ENCODE results near the gene DDO. TPM values are rescaled to one million over a fixed set of nuclear protein-coding genes. Genes with fewer than 3 reads are reported as not detected.

Gene DDO
- polyA plus RNA-seq, 1 experiment, result 0.68 TPM

- CTCF ChIA-PET, result interaction anchor here (0.5 to 5.6 kb wide), 3 partner anchors 94 to 340 kb away, joined by 3 to 34 read pairs (median 6); no protein-coding TSS in a partner anchor
- H3K27me3 ChIP-seq (ENCODE audit: control insufficient read depth, insufficient read depth, low read length), result peaks cover 6% of the 10 kb centered on the region
- POLR2A ChIA-PET, result no interaction called here
- DNase-seq (ENCODE audit: low read depth, low spot score), result no peak
- no peak overlapping the region for H3K27ac ChIP-seq (ENCODE audit: low read depth, low read length)
- H3K9me3 ChIP-seq (ENCODE audit: control insufficient read depth, insufficient read depth, low read length), result no peaks in the 10 kb centered on the region
- no peak overlapping the region for H3K4me3 ChIP-seq (ENCODE audit: low read depth, low read length)
- TF ChIP-seq CTCF (IDR thresholded peaks at IDR 0.05; ENCODE audit: low read depth, low read length), result no peak
These were observed 21.0 kb downstream of the DDO start for GRCh38 chr6:110394409-110394808.

GRCh38 chr6:110392727-110393126 lies 22.6 kb downstream of the DDO start:
- POLR2A ChIA-PET, result no interaction called here
- Histone ChIP-seq H3K4me3 (ENCODE audit: low read depth, low read length) (no peak overlapping the region), H3K27me3 (ENCODE audit: control insufficient read depth, insufficient read depth, low read length) (peaks cover 8% of the 10 kb centered on the region), H3K27ac (ENCODE audit: low read depth, low read length) (no peak overlapping the region), H3K9me3 (ENCODE audit: control insufficient read depth, insufficient read depth, low read length) (no peaks in the 10 kb centered on the region)
- CTCF ChIA-PET, result interaction anchor here (0.6 to 6.7 kb wide), 7 partner anchors 139 to 865 kb away, joined by 3 to 90 read pairs (median 22); partner anchors contain the start of genes CDC40 and WASF1
- no peak for DNase-seq (ENCODE audit: low read depth, low spot score)
- no peak for TF ChIP-seq CTCF (IDR thresholded peaks at IDR 0.05; ENCODE audit: low read depth, low read length)

- TF ChIP-seq CTCF (IDR thresholded peaks at IDR 0.05; ENCODE audit: low read depth, low read length), result no peak
- CTCF ChIA-PET, result interaction anchor here (0.7 to 6.7 kb wide), 32 partner anchors 8 to 863 kb away, joined by 3 to 90 read pairs (median 5); partner anchors contain the start of genes CDC40, CDK19 and WASF1
- POLR2A ChIA-PET, result no interaction called here
- Histone ChIP-seq H3K9me3 (ENCODE audit: control insufficient read depth, insufficient read depth, low read length) (no peaks in the 10 kb centered on the region), H3K27ac (ENCODE audit: low read depth, low read length) (no peak overlapping the region), H3K27me3 (ENCODE audit: control insufficient read depth, insufficient read depth, low read length) (peaks cover 7% of the 10 kb centered on the region), H3K4me3 (ENCODE audit: low read depth, low read length) (no peak overlapping the region)
- DNase-seq (ENCODE audit: low read depth, low spot score), result no peak
These were observed 25.0 kb downstream of the DDO start for GRCh38 chr6:110390404-110390803.

GRCh38 chr6:110389689-110390382 lies 25.5 kb downstream of the DDO start:
- Histone ChIP-seq H3K27ac (ENCODE audit: low read depth, low read length) (no peak overlapping the region), H3K4me3 (ENCODE audit: low read depth, low read length) (no peak overlapping the region), H3K27me3 (ENCODE audit: control insufficient read depth, insufficient read depth, low read length) (peaks cover 9% of the 10 kb centered on the region), H3K9me3 (ENCODE audit: control insufficient read depth, insufficient read depth, low read length) (no peaks in the 10 kb centered on the region)
- no peak for TF ChIP-seq CTCF (IDR thresholded peaks at IDR 0.05; ENCODE audit: low read depth, low read length)
- CTCF ChIA-PET, result interaction anchor here (0.8 to 6.7 kb wide), 15 partner anchors 48 to 862 kb away, joined by 3 to 90 read pairs (median 8); partner anchors contain the start of genes CDC40 and WASF1
- POLR2A ChIA-PET, result no interaction called here
- DNase-seq (ENCODE audit: low read depth, low spot score), result no peak

- Histone ChIP-seq H3K9me3 (ENCODE audit: control insufficient read depth, insufficient read depth, low read length) (no peaks in the 10 kb centered on the region), H3K4me3 (ENCODE audit: low read depth, low read length) (no peak overlapping the region), H3K27ac (ENCODE audit: low read depth, low read length) (no peak overlapping the region), H3K27me3 (ENCODE audit: control insufficient read depth, insufficient read depth, low read length) (peaks cover 10% of the 10 kb centered on the region)
- no peak for DNase-seq (ENCODE audit: low read depth, low spot score)
- CTCF ChIA-PET, result interaction anchor here (0.7 to 6.7 kb wide), 2 partner anchors 13 to 349 kb away, joined by 3 to 90 read pairs; no protein-coding TSS in a partner anchor
- POLR2A ChIA-PET, result no interaction called here
- TF ChIP-seq CTCF (IDR thresholded peaks at IDR 0.05; ENCODE audit: low read depth, low read length), result no peak
These were observed 27.4 kb downstream of the DDO start for GRCh38 chr6:110387986-110388385.

Measured in AG04450 (cell line).